Liver (tissue), 9 donors: ENCODE data around the gene CDC42SE1. TPM values are rescaled to one million over a fixed set of nuclear protein-coding genes. Genes with fewer than 3 reads are reported as not detected.

ENCODE experiments used
- DNase-seq: peaks from one replicate; pipeline ENCODE4 v3.0.0-alpha.2; 2017; ENCODE audit warnings: low spot score
- H3K27ac ChIP-seq, 2 donors: one replicate each; pipeline ENCODE4 v1.7.0; 2013; ENCODE audit warnings: inconsistent platforms in 2 of 2, low read length in 2 of 2, control low read depth in 1 of 2, low read depth in 1 of 2, mild to moderate bottlenecking in 1 of 2
- H3K27me3 ChIP-seq, 4 donors: one replicate each; pipeline versions ENCODE4 v1.6.1 to v1.7.0; 2013; ENCODE audit warnings: low read length in 3 of 4, inconsistent platforms in 1 of 4, mild to moderate bottlenecking in 1 of 4, moderate library complexity in 1 of 4; ENCODE audit not compliant: control insufficient read depth in 4 of 4, insufficient read depth in 4 of 4
- H3K36me3 ChIP-seq, 4 donors: one replicate each; pipeline versions ENCODE4 v1.6.1 to v1.7.0; 2013; ENCODE audit warnings: low read length in 3 of 4, mild to moderate bottlenecking in 3 of 4, low read depth in 1 of 4, moderate library complexity in 1 of 4; ENCODE audit not compliant: control insufficient read depth in 4 of 4, insufficient read depth in 3 of 4
- H3K4me1 ChIP-seq, 4 donors: one replicate each; pipeline versions ENCODE4 v1.6.1 to v1.7.0; 2013; ENCODE audit warnings: low read length in 3 of 4, mild to moderate bottlenecking in 3 of 4, moderate library complexity in 1 of 4; ENCODE audit not compliant: control insufficient read depth in 4 of 4, insufficient read depth in 4 of 4
- H3K4me3 ChIP-seq, 3 donors: one replicate each; pipeline versions ENCODE4 v1.6.1 to v1.7.0; 2013; ENCODE audit warnings: low read length in 3 of 3, control low read depth in 1 of 3, low read depth in 1 of 3, mild to moderate bottlenecking in 1 of 3
- H3K9ac ChIP-seq, 2 donors: one replicate each; pipeline ENCODE4 v1.7.0; 2013; ENCODE audit warnings: low read length in 2 of 2, mild to moderate bottlenecking in 2 of 2, moderate library complexity in 2 of 2, control low read depth in 1 of 2, low read depth in 1 of 2
- H3K9me3 ChIP-seq, 4 donors: one replicate each; pipeline versions ENCODE4 v1.6.1 to v1.7.0; 2013; ENCODE audit warnings: low read length in 3 of 4; ENCODE audit not compliant: control insufficient read depth in 4 of 4
- ATF3 ChIP-seq: IDR thresholded peaks from 2 replicates; pipeline ENCODE4 v1.6.1; 2016; ENCODE audit warnings: antibody characterized with exemption
- CTCF ChIP-seq: fragments of 150-350 bp; IDR thresholded peaks from 2 replicates; pipeline ENCODE4 v1.5.1; 2017; ENCODE audit warnings: improper control_type of control experiment, low read depth, low read length; ENCODE audit not compliant: missing input control
- EGR1 ChIP-seq, 2 donors: IDR thresholded peaks; 2 replicates each; pipeline ENCODE4 v1.6.1; 2016 to 2018; ENCODE audit warnings: antibody characterized with exemption in 2 of 2, low read depth in 2 of 2
- FOXA1 ChIP-seq: IDR thresholded peaks from 2 replicates; pipeline ENCODE4 v1.6.1; 2016; ENCODE audit warnings: antibody characterized with exemption
- FOXA2 ChIP-seq: IDR thresholded peaks from 2 replicates; pipeline ENCODE4 v1.6.1; 2016; ENCODE audit warnings: antibody characterized with exemption
- GABPA ChIP-seq, 2 donors: IDR thresholded peaks in 1 of 2; conservative IDR thresholded peaks in 1 of 2; 2 replicates each; pipeline ENCODE4 v1.6.1; 2016; ENCODE audit warnings: antibody characterized with exemption in 2 of 2, mild to moderate bottlenecking in 1 of 2, moderate library complexity in 1 of 2
- HNF4A ChIP-seq, 2 donors: conservative IDR thresholded peaks; 2 replicates each; pipeline ENCODE4 v1.6.1; 2016; ENCODE audit warnings: antibody characterized with exemption in 2 of 2, mild to moderate bottlenecking in 2 of 2
- HNF4G ChIP-seq: IDR thresholded peaks from 2 replicates; pipeline ENCODE4 v1.6.1; 2016; ENCODE audit warnings: antibody characterized with exemption
- JUND ChIP-seq, 2 donors: IDR thresholded peaks; 2 replicates each; pipeline ENCODE4 v1.6.1; 2016; ENCODE audit warnings: antibody characterized with exemption in 2 of 2
- MAX ChIP-seq: IDR thresholded peaks from 2 replicates; pipeline ENCODE4 v1.6.1; 2016; ENCODE audit warnings: antibody characterized with exemption
- NR2F2 ChIP-seq: IDR thresholded peaks from 2 replicates; pipeline ENCODE4 v1.6.1; 2016; ENCODE audit warnings: antibody characterized with exemption
- RAD21 ChIP-seq, 2 donors: IDR thresholded peaks; 2 replicates each; pipeline ENCODE4 v1.6.1; 2016; ENCODE audit warnings: antibody characterized with exemption in 2 of 2, mild to moderate bottlenecking in 2 of 2
- REST ChIP-seq: IDR thresholded peaks from 2 replicates; pipeline ENCODE4 v1.6.1; 2016; ENCODE audit warnings: antibody characterized with exemption, mild to moderate bottlenecking
- RXRA ChIP-seq, 2 donors: IDR thresholded peaks; 2 replicates each; pipeline ENCODE4 v1.6.1; 2017 to 2018; ENCODE audit warnings: antibody characterized with exemption in 2 of 2, mild to moderate bottlenecking in 1 of 2
- SP1 ChIP-seq: IDR thresholded peaks from 2 replicates; pipeline ENCODE4 v1.6.1; 2018; ENCODE audit warnings: antibody characterized with exemption, mild to moderate bottlenecking
- TAF1 ChIP-seq: conservative IDR thresholded peaks from 2 replicates; pipeline ENCODE4 v1.6.1; 2016; ENCODE audit warnings: antibody characterized with exemption, mild to moderate bottlenecking
- YY1 ChIP-seq: IDR thresholded peaks from 2 replicates; pipeline ENCODE4 v1.6.1; 2016; ENCODE audit warnings: antibody characterized with exemption, mild to moderate bottlenecking
- ZBTB33 ChIP-seq: IDR thresholded peaks from 2 replicates; pipeline ENCODE4 v1.6.1; 2016; ENCODE audit warnings: antibody characterized with exemption
- WGBS: extraction: QIAGEN DNeasy Blood & Tissue Kit; methylation state at CpG from one replicate; pipeline ENCODE4 v1.1.7; 2013; 5-methylcytosine and 5-hydroxymethylcytosine counted together
- polyA plus RNA-seq, 2 donors: library from polyadenylated mRNA; stranded (reverse) in 1 of 2; unstranded in 1 of 2; fragments of 200-250 nt in 1 of 2; fragments of >200 nt in 1 of 2; fragmentation: Nextera tagmentation in 1 of 2; extraction: Ambion mirVana in 1 of 2; gene quantifications; one replicate each; pipeline versions ENCODE4 v1.2.1 to v1.2.3, GENCODE V29; 2013 to 2015
- total RNA-seq, 2 donors: library from RNA; depleted of rRNA; stranded (reverse); fragments of >200 nt; gene quantifications; one replicate each; pipeline ENCODE4 v1.2.3, GENCODE V29; 2014
- donor health status: healthy.
- donor health status: healthy.
- donor health status: healthy.
- donor health status: healthy.
- donor health status: healthy.

The CDC42SE1 gene
- total and polyA plus RNA-seq, 4 donors = 9.5 to 28.1 (median 16.7) TPM

- Histone ChIP-seq H3K4me3 (peak within 1 kb of the TSS; percentile 84 to 97 (median 95)), H3K9ac (peak within 1 kb of the TSS; percentile 67 to 85), H3K27me3 (no peaks in the 10 kb centered on the region), H3K36me3 (no peaks in the 10 kb centered on the region), H3K4me1 (peaks cover 3 to 18% (median 10%) of the 10 kb centered on the region in 4 donors), H3K9me3 (no peaks in the 10 kb centered on the region), H3K27ac (peak within 1 kb of the TSS; percentile 98)
- under 1% methylated on average over 50 of the region's 50 CpGs for WGBS
- DNase-seq = peak; percentile 93
- TF ChIP-seq HNF4G = peak; percentile 14
- TF ChIP-seq RXRA (IDR thresholded peaks at IDR 0.05) = peak; percentile 55 to 59
- peak; percentile 24 to 71 for TF ChIP-seq GABPA (IDR thresholded peaks at IDR 0.05 in 1 of 2, conservative IDR thresholded peaks at IDR 0.05 in 1 of 2)
- peak; percentile 37 for TF ChIP-seq SP1
- peak; percentile 5 to 24 for TF ChIP-seq HNF4A (conservative IDR thresholded peaks at IDR 0.05)
- no peak for TF ChIP-seq MAX
- TF ChIP-seq ATF3 = peak; percentile 45
- peak; percentile 53 to 70 for TF ChIP-seq RAD21 (IDR thresholded peaks at IDR 0.05)
- TF ChIP-seq JUND (IDR thresholded peaks at IDR 0.05) = peak in 1 of 2 donors; percentile 42
- peak; percentile 32 for TF ChIP-seq NR2F2
- TF ChIP-seq EGR1 (IDR thresholded peaks at IDR 0.05; ENCODE audit: low read depth in 2 of 2) = no peak
- TF ChIP-seq REST = peak; percentile 43
- no peak for TF ChIP-seq FOXA1
- TF ChIP-seq CTCF = peak; percentile 83
- TF ChIP-seq TAF1 = peak; percentile 46
- no peak for TF ChIP-seq FOXA2
- TF ChIP-seq ZBTB33 = no peak
- peak; percentile 99 for TF ChIP-seq YY1
These were observed 11.3 kb upstream of the CDC42SE1 start, which contains the start of gene GABPB2 for GRCh38 chr1:151070474-151071276. GABPB2 (plus strand) TSS chr1:151070761; CDS start chr1:151088190, 17,429 bp downstream.
